Measurements from ENCODE around the gene GABRP. TPM values are rescaled to one million over a fixed set of nuclear protein-coding genes. Genes with fewer than 3 reads are reported as not detected.

Gene GABRP
- total RNA-seq, 2 donors from 2014 or later, result 1.1 to 1.9 TPM

- Histone ChIP-seq H3K36me3 (ENCODE audit: control insufficient read depth, insufficient read depth, low read length) (no peaks in the 10 kb centered on the region), H3K27me3 (ENCODE audit: control insufficient read depth, insufficient read depth, low read length, poor library complexity, severe bottlenecking) (peaks cover 41% of the 10 kb centered on the region), H3K9me3 (ENCODE audit: control insufficient read depth, low read length) (no peaks in the 10 kb centered on the region), H3K4me1 (ENCODE audit: control insufficient read depth, insufficient read depth, low read length) (no peaks in the 10 kb centered on the region), H3K27ac (ENCODE audit: low read depth, low read length) (no peak overlapping the region), H3K9ac (ENCODE audit: extremely low read depth, low read length, poor library complexity, severe bottlenecking) (no peak overlapping the region), H3K4me3 (ENCODE audit: low read length) (no peak overlapping the region)
- no peaks in the 10 kb centered on the region for H3K36me3 Mint-ChIP-seq (ENCODE audit: low read depth)
- H3K4me3 Mint-ChIP-seq, result no peak overlapping the region
- peaks cover 59% of the 10 kb centered on the region for H3K27me3 Mint-ChIP-seq (ENCODE audit: insufficient read depth)
- no peak overlapping the region for H3K27ac Mint-ChIP-seq
- DNase-seq, result peak; percentile 91
- TF ChIP-seq CTCF (conservative IDR thresholded peaks at IDR 0.05), result peak; percentile 90
- 75 to 87% methylated on average over 2 to 10 of the region's 10 CpGs for WGBS, 2 experiments (ENCODE audit: insufficient coverage in 1 of 2, insufficient read length in 1 of 2)
- no peaks in the 10 kb centered on the region for H3K9me3 Mint-ChIP-seq
- H3K4me1 Mint-ChIP-seq, result peaks cover 8% of the 10 kb centered on the region
These were observed 35.7 kb upstream of the GABRP start for GRCh38 chr5:170747851-170748250.

- H3K27ac Mint-ChIP-seq, result no peak overlapping the region
- WGBS, 2 experiments (ENCODE audit: insufficient coverage in 1 of 2, insufficient read length in 1 of 2), result 75 to 86% methylated on average over 7 to 13 of the region's 13 CpGs
- peak; percentile 49 for DNase-seq
- no peaks in the 10 kb centered on the region for H3K9me3 ChIP-seq (ENCODE audit: control insufficient read depth, low read length)
- H3K9ac ChIP-seq (ENCODE audit: extremely low read depth, low read length, poor library complexity, severe bottlenecking), result no peak overlapping the region
- no peak overlapping the region for H3K27ac ChIP-seq (ENCODE audit: low read depth, low read length)
- no peak for TF ChIP-seq CTCF (conservative IDR thresholded peaks at IDR 0.05)
- no peaks in the 10 kb centered on the region for H3K4me1 ChIP-seq (ENCODE audit: control insufficient read depth, insufficient read depth, low read length)
- no peak overlapping the region for H3K4me3 Mint-ChIP-seq
- no peaks in the 10 kb centered on the region for H3K36me3 ChIP-seq (ENCODE audit: control insufficient read depth, insufficient read depth, low read length)
- no peak overlapping the region for H3K4me3 ChIP-seq (ENCODE audit: low read length)
- H3K4me1 Mint-ChIP-seq, result peaks cover 8% of the 10 kb centered on the region
- H3K9me3 Mint-ChIP-seq, result no peaks in the 10 kb centered on the region
- H3K27me3 Mint-ChIP-seq (ENCODE audit: insufficient read depth), result peaks cover 58% of the 10 kb centered on the region
- H3K27me3 ChIP-seq (ENCODE audit: control insufficient read depth, insufficient read depth, low read length, poor library complexity, severe bottlenecking), result peaks cover 33% of the 10 kb centered on the region
- no peaks in the 10 kb centered on the region for H3K36me3 Mint-ChIP-seq (ENCODE audit: low read depth)
These were observed 34.5 kb upstream of the GABRP start for GRCh38 chr5:170748951-170749471.

GRCh38 chr5:170749911-170750431 lies 33.6 kb upstream of the GABRP start:
- no peak overlapping the region for H3K27ac ChIP-seq (ENCODE audit: low read depth, low read length)
- WGBS, 2 experiments (ENCODE audit: insufficient coverage in 1 of 2, insufficient read length in 1 of 2), result 92 to 94% methylated on average over 6 to 7 of the region's 7 CpGs
- peaks cover 52% of the 10 kb centered on the region for H3K27me3 Mint-ChIP-seq (ENCODE audit: insufficient read depth)
- H3K36me3 ChIP-seq (ENCODE audit: control insufficient read depth, insufficient read depth, low read length), result no peaks in the 10 kb centered on the region
- no peaks in the 10 kb centered on the region for H3K9me3 ChIP-seq (ENCODE audit: control insufficient read depth, low read length)
- no peak overlapping the region for H3K9ac ChIP-seq (ENCODE audit: extremely low read depth, low read length, poor library complexity, severe bottlenecking)
- H3K36me3 Mint-ChIP-seq (ENCODE audit: low read depth), result peaks cover 2% of the 10 kb centered on the region
- peaks cover 27% of the 10 kb centered on the region for H3K27me3 ChIP-seq (ENCODE audit: control insufficient read depth, insufficient read depth, low read length, poor library complexity, severe bottlenecking)
- H3K9me3 Mint-ChIP-seq, result no peaks in the 10 kb centered on the region
- H3K4me1 Mint-ChIP-seq, result peaks cover 5% of the 10 kb centered on the region
- peak; percentile 20 for DNase-seq
- TF ChIP-seq CTCF (conservative IDR thresholded peaks at IDR 0.05), result no peak
- H3K27ac Mint-ChIP-seq, result no peak overlapping the region
- no peak overlapping the region for H3K4me3 Mint-ChIP-seq
- no peaks in the 10 kb centered on the region for H3K4me1 ChIP-seq (ENCODE audit: control insufficient read depth, insufficient read depth, low read length)
- no peak overlapping the region for H3K4me3 ChIP-seq (ENCODE audit: low read length)

Measured in endodermal cell (in vitro differentiated cells).